ENCODE measurements around the gene DNMT3A. TPM values are rescaled to one million over a fixed set of nuclear protein-coding genes. Genes with fewer than 3 reads are reported as not detected.

The DNMT3A gene
- total and polyA plus RNA-seq, 2 donors (not counting 1 experiment from before 2014, with no cell fraction given), result 8.9 to 24.5 TPM

DNA sequence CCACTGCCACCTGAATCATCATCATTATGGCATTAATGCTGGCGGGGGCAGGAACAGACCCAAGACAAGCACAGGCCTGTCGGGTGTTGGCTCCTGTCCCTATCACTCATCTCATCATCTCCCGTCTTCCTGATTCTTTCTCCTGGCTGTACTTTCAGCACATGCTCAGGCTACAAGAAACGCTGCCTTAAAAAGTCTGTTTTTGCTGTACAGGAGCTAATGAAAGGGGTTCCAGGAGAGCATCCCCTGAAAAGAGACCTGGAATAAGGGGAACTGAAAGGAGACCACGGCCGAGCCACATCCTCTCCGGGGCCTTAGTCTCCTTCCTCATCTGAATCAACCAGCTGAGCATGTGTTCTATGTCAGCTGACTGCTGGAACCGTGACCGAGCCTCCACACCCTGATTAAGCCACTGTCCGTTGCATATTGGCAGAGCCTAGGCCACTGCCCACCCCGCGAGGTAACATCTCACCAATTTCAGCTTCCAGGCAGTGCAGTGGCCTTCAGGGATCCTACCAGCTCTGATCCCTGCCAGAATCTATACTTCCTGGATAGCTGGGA, 62.6 kb downstream of the DNMT3A start:
- no peaks in the 10 kb centered on the region for H3K79me2 ChIP-seq (ENCODE audit: control insufficient read depth, insufficient read depth, low read length)
- intact Hi-C loops (cut with micrococcal nuclease), result loop anchor here (1.0 to 10.0 kb wide), 8 partner anchors 15 to 393 kb away; partner anchors contain the start of gene DTNB
- Mint-ChIP-seq H3K4me1 (peaks cover 66% of the 10 kb centered on the region), H3K27me3 (no peaks in the 10 kb centered on the region), H3K4me3 (peak overlapping the region; percentile 79), H3K9me3 (ENCODE audit: insufficient read depth) (no peaks in the 10 kb centered on the region), H3K27ac (peak overlapping the region; percentile 95)
- peaks cover 67 to 74% of the 10 kb centered on the region in 2 donors for H3K4me1 ChIP-seq (ENCODE audit: control insufficient read depth in 2 of 2, insufficient read depth in 2 of 2, low read length in 2 of 2)
- H3K4me2 ChIP-seq (replicated peaks; ENCODE audit: low read depth, low read length, poor library complexity, severe bottlenecking), result peak overlapping the region; percentile 68
- H3K27me3 ChIP-seq (replicated peaks in 1 of 4; ENCODE audit: control extremely low read depth in 1 of 4, control insufficient read depth in 3 of 4, insufficient read depth in 4 of 4, low read length in 3 of 4), result no peaks in the 10 kb centered on the region
- peak overlapping the region; percentile 81 to 83 for H3K27ac ChIP-seq (ENCODE audit: low read length in 2 of 2)
- H2AFZ ChIP-seq (ENCODE audit: insufficient read depth, low read depth, low read length, poor library complexity, severe bottlenecking), result no peak overlapping the region
- peak overlapping the region; percentile 37 for H3K9ac ChIP-seq (ENCODE audit: low read length)
- POLR2A ChIA-PET, result interaction anchor here (1.7 to 2.4 kb wide), 4 partner anchors 12 to 83 kb away, joined by 4 to 10 read pairs (median 6); no protein-coding TSS in a partner anchor
- 0% methylated on average over 8 of the region's 12 CpGs for WGBS (ENCODE audit: insufficient coverage)
- H4K20me1 ChIP-seq (ENCODE audit: control insufficient read depth, insufficient read depth, low read length, poor library complexity, severe bottlenecking), result no peaks in the 10 kb centered on the region
- peaks cover 0 to 9% of the 10 kb centered on the region in 2 experiments for H3K36me3 ChIP-seq (replicated peaks in 1 of 2; ENCODE audit: control extremely low read depth in 1 of 2, control insufficient read depth in 1 of 2, extremely low read depth in 1 of 2, insufficient read depth in 2 of 2, low read length in 1 of 2)
- CTCF ChIA-PET, result interaction anchor here (1.0 to 3.8 kb wide), 13 partner anchors 12 to 422 kb away, joined by 3 to 28 read pairs (median 4); partner anchors contain the start of gene DNMT3A
- ATAC-seq (ENCODE audit: low read depth) (peak; percentile 71), DNase-seq (peak; percentile 90)
- no peaks in the 10 kb centered on the region for H3K9me3 ChIP-seq (ENCODE audit: control extremely low read depth in 1 of 3, control insufficient read depth in 2 of 3, insufficient read depth in 1 of 3, low read length in 2 of 3)
- H3K4me3 ChIP-seq (ENCODE audit: control extremely low read depth in 1 of 5, extremely low read depth in 1 of 5, insufficient read depth in 1 of 5, low read depth in 2 of 5, low read length in 4 of 5), result peak overlapping the region in 3 of 5 experiments; percentile 8 to 47 (median 9)
- TF ChIP-seq, protein P1, sequence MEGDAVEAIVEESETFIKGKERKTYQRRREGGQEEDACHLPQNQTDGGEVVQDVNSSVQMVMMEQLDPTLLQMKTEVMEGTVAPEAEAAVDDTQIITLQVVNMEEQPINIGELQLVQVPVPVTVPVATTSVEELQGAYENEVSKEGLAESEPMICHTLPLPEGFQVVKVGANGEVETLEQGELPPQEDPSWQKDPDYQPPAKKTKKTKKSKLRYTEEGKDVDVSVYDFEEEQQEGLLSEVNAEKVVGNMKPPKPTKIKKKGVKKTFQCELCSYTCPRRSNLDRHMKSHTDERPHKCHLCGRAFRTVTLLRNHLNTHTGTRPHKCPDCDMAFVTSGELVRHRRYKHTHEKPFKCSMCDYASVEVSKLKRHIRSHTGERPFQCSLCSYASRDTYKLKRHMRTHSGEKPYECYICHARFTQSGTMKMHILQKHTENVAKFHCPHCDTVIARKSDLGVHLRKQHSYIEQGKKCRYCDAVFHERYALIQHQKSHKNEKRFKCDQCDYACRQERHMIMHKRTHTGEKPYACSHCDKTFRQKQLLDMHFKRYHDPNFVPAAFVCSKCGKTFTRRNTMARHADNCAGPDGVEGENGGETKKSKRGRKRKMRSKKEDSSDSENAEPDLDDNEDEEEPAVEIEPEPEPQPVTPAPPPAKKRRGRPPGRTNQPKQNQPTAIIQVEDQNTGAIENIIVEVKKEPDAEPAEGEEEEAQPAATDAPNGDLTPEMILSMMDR (IDR thresholded peaks at IDR 0.05), result no peak
- TF ChIP-seq EZH2 (IDR thresholded peaks at IDR 0.05; ENCODE audit: borderline replicate concordance, insufficient read depth, low read depth, low read length, poor library complexity, severe bottlenecking), result no peak

Measured in B cell (primary cell).